Esophagus muscularis mucosa (tissue), 4 donors: ENCODE data around the gene GRID1. TPM values are rescaled to one million over a fixed set of nuclear protein-coding genes. Genes with fewer than 3 reads are reported as not detected.

ENCODE experiments used
- DNase-seq: peaks from one replicate; pipeline ENCODE4 v3.0.0-alpha.2; 2017; ENCODE audit errors: extremely low spot score
- H3K27ac ChIP-seq, 4 donors: fragments of 200-600 bp; sonication (generic); replicated peaks in 1 of 4; 1 replicate in 3 of 4; 2 replicates in 1 of 4; pipeline ENCODE4 v1.5.1; 2016 to 2019; ENCODE audit warnings: mild to moderate bottlenecking in 1 of 4
- H3K27me3 ChIP-seq, 4 donors: fragments of 200-600 bp; sonication (generic); one replicate each; pipeline versions ENCODE4 v1.5.1 to v1.6.0; 2016 to 2019
- H3K36me3 ChIP-seq, 4 donors: fragments of 200-600 bp; sonication (generic); one replicate each; pipeline ENCODE4 v1.5.1; 2016 to 2019
- H3K4me1 ChIP-seq, 4 donors: fragments of 200-600 bp; sonication (generic); one replicate each; pipeline ENCODE4 v1.5.1; 2016 to 2019
- H3K4me3 ChIP-seq, 4 donors: fragments of 200-600 bp; sonication (generic); 1 replicate in 2 of 4; 2 replicates in 2 of 4; pipeline ENCODE4 v1.5.1; 2016 to 2019; ENCODE audit warnings: mild to moderate bottlenecking in 4 of 4, moderate library complexity in 1 of 4
- H3K9me3 ChIP-seq, 4 donors: fragments of 200-600 bp; sonication (generic); 1 replicate in 3 of 4; 2 replicates in 1 of 4; pipeline ENCODE4 v1.5.1; 2016 to 2019
- EP300 ChIP-seq: sonication (generic); formaldehyde crosslinking; IDR thresholded peaks from one replicate; pipeline ENCODE4 v1.6.1; 2017; ENCODE audit warnings: antibody characterized with exemption
- POLR2A ChIP-seq: fragments of 450-650 bp; IDR thresholded peaks from one replicate; pipeline ENCODE4 v1.6.1; 2017; ENCODE audit warnings: antibody characterized with exemption, moderate library complexity, mild to moderate bottlenecking, low read depth
- POLR2AphosphoS5 ChIP-seq, 2 donors: sonication (generic); formaldehyde crosslinking; IDR thresholded peaks; one replicate each; pipeline ENCODE4 v1.6.1; 2017; ENCODE audit warnings: antibody characterized with exemption in 2 of 2
- WGBS: methylation state at CpG from one replicate; pipeline ENCODE4 v1.1.5; 2018; 5-methylcytosine and 5-hydroxymethylcytosine counted together
- intact Hi-C: fragments of 100-400 bp; cut with DNase I; formaldehyde crosslinking; loops from one replicate; pipeline ENCODE4 v1.15.1; 2023
- total RNA-seq, 4 donors: library from RNA; depleted of rRNA; stranded (reverse); fragments of >200 nt; gene quantifications; one replicate each; pipeline versions ENCODE4 v1.1.0 to v1.2.1, GENCODE V29; 2016
- TF ChIP-seq, protein P1 (sequence below), 3 experiments: fragments of 200-600 bp in 2 of 3; fragments of 450-650 bp in 1 of 3; sonication (generic) in 2 of 3; IDR thresholded peaks; one replicate each; pipeline ENCODE4 v1.5.1; 2017 to 2019; ENCODE audit warnings: antibody characterized with exemption in 3 of 3, mild to moderate bottlenecking in 2 of 3, moderate library complexity in 1 of 3

The GRID1 gene
- total RNA-seq, 4 donors from 2014 or later: under 0.01 to 1.3 (median 1.1) TPM

DNA sequence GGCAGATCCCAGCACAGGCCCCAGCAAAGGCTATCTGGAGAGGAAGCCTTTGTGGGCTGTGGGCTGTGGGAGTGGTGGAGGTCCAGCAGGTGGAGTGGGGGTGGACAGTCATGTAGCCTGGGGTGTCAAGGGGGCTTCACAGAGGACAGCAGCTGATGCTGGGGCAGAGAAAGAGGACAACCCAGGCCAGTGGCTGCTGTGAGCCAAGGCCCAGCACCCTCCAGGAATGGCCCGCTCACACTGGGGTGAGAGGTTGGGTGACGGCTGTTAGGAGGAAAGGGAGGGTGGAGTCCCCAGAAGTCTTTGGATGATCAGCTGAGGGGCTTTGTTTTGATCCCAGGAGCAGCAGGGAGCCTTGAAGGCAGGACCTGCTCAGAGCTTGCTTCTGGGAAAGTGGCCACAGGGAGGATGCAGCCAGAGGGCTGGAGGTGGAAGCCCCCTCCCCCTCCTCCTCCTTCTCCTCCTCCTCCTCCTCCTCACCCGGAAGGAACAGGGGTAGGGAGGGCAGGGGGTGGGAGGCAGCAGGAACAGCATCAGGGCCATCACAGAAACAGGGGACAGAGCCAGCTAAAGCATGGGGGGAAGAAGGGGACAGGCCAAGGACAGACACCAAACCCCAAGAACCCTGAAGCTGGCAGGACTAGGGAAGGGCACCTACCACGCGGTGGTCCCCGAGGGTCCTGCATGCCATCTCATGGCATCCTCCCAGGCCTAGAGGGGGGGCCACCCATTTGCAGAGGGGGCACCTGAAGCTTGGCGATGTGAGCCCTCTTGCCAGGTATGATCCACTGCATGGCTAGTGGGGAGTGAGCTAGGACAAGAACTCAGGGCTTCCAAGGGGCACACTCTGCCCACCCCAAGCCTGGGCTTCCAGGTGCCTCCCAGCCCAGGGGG, 144.9 kb downstream of the GRID1 start:
- DNase-seq: no peak
- intact Hi-C loops: no loop called here
- Histone ChIP-seq H3K4me1 (peaks cover 0 to 5% (median 0%) of the 10 kb centered on the region in 4 donors), H3K27ac (no peak overlapping the region), H3K27me3 (no peaks in the 10 kb centered on the region), H3K9me3 (no peaks in the 10 kb centered on the region), H3K36me3 (no peaks in the 10 kb centered on the region), H3K4me3 (no peak overlapping the region)
- WGBS: 59% methylated on average over 6 of the region's 7 CpGs
- TF ChIP-seq, protein P1, sequence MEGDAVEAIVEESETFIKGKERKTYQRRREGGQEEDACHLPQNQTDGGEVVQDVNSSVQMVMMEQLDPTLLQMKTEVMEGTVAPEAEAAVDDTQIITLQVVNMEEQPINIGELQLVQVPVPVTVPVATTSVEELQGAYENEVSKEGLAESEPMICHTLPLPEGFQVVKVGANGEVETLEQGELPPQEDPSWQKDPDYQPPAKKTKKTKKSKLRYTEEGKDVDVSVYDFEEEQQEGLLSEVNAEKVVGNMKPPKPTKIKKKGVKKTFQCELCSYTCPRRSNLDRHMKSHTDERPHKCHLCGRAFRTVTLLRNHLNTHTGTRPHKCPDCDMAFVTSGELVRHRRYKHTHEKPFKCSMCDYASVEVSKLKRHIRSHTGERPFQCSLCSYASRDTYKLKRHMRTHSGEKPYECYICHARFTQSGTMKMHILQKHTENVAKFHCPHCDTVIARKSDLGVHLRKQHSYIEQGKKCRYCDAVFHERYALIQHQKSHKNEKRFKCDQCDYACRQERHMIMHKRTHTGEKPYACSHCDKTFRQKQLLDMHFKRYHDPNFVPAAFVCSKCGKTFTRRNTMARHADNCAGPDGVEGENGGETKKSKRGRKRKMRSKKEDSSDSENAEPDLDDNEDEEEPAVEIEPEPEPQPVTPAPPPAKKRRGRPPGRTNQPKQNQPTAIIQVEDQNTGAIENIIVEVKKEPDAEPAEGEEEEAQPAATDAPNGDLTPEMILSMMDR (IDR thresholded peaks at IDR 0.05): no peak
- TF ChIP-seq POLR2AphosphoS5 (IDR thresholded peaks at IDR 0.05): no peak
- TF ChIP-seq POLR2A: no peak
- no peak for TF ChIP-seq EP300

DNA sequence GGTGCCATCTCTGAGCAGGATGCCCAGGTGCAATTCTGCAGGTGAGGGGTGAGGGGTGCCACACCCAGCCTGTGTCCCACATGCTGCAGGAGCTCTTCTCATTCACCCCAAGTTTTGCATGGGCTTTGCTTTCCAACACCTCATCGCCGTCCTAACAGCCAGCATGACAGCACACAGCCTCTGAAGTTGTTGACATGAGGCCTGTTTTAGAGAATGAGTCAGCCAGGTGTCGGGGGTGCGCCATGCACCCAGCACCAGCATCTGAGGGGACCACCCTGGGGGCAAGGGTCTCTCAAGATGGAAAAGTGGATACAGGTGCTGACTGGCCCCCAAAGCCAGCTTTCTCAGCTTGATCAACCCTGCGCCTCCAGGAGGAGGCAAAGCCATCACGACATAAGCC, 146.0 kb downstream of the GRID1 start:
- DNase-seq: no peak
- Histone ChIP-seq H3K4me1 (peaks cover 0 to 5% (median 0%) of the 10 kb centered on the region in 4 donors), H3K36me3 (no peaks in the 10 kb centered on the region), H3K27ac (no peak overlapping the region), H3K27me3 (no peaks in the 10 kb centered on the region), H3K4me3 (no peak overlapping the region), H3K9me3 (no peaks in the 10 kb centered on the region)
- TF ChIP-seq POLR2AphosphoS5 (IDR thresholded peaks at IDR 0.05) (no peak), EP300 (no peak), POLR2A (no peak)
- TF ChIP-seq, protein P1 (IDR thresholded peaks at IDR 0.05): no peak
- intact Hi-C loops: no loop called here
- WGBS: 61% methylated on average over 5 of the region's 6 CpGs

DNA sequence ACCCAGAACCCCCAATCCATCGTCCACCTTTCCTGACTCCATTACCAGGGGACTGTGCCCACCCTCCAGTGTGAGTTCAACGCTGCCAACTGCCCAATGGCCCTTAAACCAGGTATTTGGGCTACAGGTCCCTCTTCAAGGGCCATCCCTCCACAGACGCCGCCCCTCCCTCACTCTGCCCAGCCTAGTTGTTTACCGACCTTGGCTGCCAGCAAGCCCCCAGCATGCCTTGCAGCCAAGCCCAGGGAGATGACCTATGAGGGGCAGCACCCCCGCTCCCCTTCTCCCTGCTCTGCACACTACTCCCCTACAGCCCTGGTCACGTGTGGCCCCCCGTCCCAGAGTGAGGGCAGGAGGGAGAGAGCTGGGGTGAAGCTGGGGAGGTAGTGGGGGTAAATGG, 147.3 kb downstream of the GRID1 start:
- Histone ChIP-seq H3K27me3 (no peaks in the 10 kb centered on the region), H3K4me3 (no peak overlapping the region), H3K36me3 (no peaks in the 10 kb centered on the region), H3K27ac (no peak overlapping the region), H3K9me3 (no peaks in the 10 kb centered on the region), H3K4me1 (no peaks in the 10 kb centered on the region)
- DNase-seq: no peak
- WGBS: 74% methylated on average over 8 of the region's 8 CpGs
- intact Hi-C loops: no loop called here
- no peak for TF ChIP-seq POLR2AphosphoS5 (IDR thresholded peaks at IDR 0.05)
- TF ChIP-seq, protein P1 (IDR thresholded peaks at IDR 0.05): no peak
- no peak for TF ChIP-seq EP300
- TF ChIP-seq POLR2A: no peak

DNA sequence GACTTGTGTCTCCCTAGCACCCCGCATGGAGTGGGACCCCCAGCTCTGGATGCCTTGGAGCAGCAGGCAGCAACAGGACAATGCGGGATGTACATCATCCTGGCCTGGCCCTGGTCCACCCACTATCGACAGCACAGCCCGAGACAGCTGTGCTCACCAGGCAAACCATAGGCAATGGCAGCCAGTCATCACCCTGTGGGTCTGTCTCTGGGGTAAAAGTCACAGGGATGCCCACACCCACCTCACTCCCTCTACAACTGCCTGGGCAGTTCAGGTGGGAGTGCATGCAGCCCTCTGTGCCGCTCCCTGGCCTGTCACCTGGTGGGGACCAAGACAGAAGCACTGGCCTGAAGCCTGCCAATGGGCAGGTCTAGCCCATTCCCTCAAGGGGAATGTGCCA, 147.8 kb downstream of the GRID1 start:
- WGBS: 63% methylated on average over 1 of the region's 5 CpGs
- Histone ChIP-seq H3K36me3 (no peaks in the 10 kb centered on the region), H3K4me3 (no peak overlapping the region), H3K9me3 (no peaks in the 10 kb centered on the region), H3K27me3 (no peaks in the 10 kb centered on the region), H3K27ac (no peak overlapping the region), H3K4me1 (no peaks in the 10 kb centered on the region)
- DNase-seq: no peak
- TF ChIP-seq POLR2AphosphoS5 (IDR thresholded peaks at IDR 0.05) (no peak), POLR2A (no peak), EP300 (no peak)
- TF ChIP-seq, protein P1 (IDR thresholded peaks at IDR 0.05): no peak
- intact Hi-C loops: no loop called here

DNA sequence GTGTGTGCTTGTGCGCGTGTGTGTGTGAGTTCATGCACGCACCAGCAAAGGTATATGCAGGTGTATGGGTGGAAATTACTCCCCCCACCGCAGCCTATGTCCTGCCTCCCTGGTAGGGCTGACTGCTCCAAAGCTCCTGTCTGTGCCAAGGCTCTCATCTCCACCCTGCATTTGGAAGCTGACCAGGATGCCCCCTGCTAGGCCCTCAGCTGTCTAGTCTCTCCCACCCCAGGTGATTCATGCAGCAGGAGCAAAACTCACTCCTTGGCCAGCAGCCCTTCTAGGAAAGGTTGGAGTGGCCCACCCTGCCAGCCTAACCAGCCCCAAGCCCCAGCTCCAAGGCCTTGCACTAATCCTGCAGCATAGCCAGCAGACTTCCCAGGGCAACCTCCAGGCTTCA, 148.4 kb downstream of the GRID1 start:
- 100% methylated on average over 4 of the region's 4 CpGs for WGBS
- no peaks in the 10 kb centered on the region for H3K36me3 ChIP-seq
- H3K9me3 ChIP-seq: no peaks in the 10 kb centered on the region
- no peaks in the 10 kb centered on the region for H3K27me3 ChIP-seq
- no peaks in the 10 kb centered on the region for H3K4me1 ChIP-seq
- no peak overlapping the region for H3K27ac ChIP-seq
- intact Hi-C loops: no loop called here
- TF ChIP-seq, protein P1 (IDR thresholded peaks at IDR 0.05): no peak
- TF ChIP-seq EP300: no peak
- TF ChIP-seq POLR2AphosphoS5 (IDR thresholded peaks at IDR 0.05): no peak
- no peak for TF ChIP-seq POLR2A
- no peak for DNase-seq
- H3K4me3 ChIP-seq: no peak overlapping the region
